NB4 (cell line): ENCODE results near the gene SLC39A6.

Source experiments
- CTCF ChIP-seq: IDR thresholded peaks from one replicate; pipeline ENCODE4 v1.5.1; 2012; ENCODE audit warnings: low read depth, low read length
- MAX ChIP-seq: IDR thresholded peaks from 2 replicates; pipeline ENCODE4 v1.6.1; 2011; ENCODE audit warnings: low read depth, low read length
- MYC ChIP-seq: IDR thresholded peaks from 2 replicates; pipeline ENCODE4 v1.6.1; 2011; ENCODE audit warnings: low read depth, low read length
- POLR2A ChIP-seq: IDR thresholded peaks from 2 replicates; pipeline ENCODE4 v1.6.1; 2011; ENCODE audit warnings: mild to moderate bottlenecking; ENCODE audit not compliant: insufficient read length; ENCODE audit errors: extremely low read depth

- TF ChIP-seq CTCF = no peak
- TF ChIP-seq MAX = no peak
- TF ChIP-seq POLR2A = no peak
- TF ChIP-seq MYC = no peak
Observed at GRCh38 chr18:36160959-36161371, 31.8 kb upstream of the SLC39A6 start.
